GM12872 (cell line): ENCODE measurements around the gene MMAA.

Experiments
- TF ChIP-seq, protein P1 (sequence below): IDR thresholded peaks from 3 replicates; pipeline ENCODE4 v1.5.1; 2011; ENCODE audit warnings: low read depth, mild to moderate bottlenecking, low read length, moderate library complexity; ENCODE audit not compliant: insufficient read depth

The MMAA gene

DNA sequence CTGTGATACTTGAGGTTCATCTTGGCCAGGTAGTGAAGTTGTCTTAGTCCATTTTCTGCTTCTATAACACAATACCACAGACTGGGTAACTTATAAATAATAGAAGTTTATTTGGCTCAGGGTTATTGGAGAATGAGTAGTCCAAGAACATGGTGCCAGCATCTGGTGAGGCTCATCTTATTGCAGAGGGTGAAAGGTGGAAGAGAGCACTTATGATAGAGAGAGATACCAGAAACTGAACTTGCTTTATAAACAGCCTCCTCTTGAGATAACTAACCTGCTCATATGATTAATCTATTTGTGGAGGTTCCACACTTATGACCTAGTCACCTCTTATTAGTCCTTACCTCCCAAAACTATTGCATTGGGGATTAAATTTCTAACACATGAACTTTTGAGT, 62.3 kb downstream of the MMAA start:
- TF ChIP-seq, protein P1, sequence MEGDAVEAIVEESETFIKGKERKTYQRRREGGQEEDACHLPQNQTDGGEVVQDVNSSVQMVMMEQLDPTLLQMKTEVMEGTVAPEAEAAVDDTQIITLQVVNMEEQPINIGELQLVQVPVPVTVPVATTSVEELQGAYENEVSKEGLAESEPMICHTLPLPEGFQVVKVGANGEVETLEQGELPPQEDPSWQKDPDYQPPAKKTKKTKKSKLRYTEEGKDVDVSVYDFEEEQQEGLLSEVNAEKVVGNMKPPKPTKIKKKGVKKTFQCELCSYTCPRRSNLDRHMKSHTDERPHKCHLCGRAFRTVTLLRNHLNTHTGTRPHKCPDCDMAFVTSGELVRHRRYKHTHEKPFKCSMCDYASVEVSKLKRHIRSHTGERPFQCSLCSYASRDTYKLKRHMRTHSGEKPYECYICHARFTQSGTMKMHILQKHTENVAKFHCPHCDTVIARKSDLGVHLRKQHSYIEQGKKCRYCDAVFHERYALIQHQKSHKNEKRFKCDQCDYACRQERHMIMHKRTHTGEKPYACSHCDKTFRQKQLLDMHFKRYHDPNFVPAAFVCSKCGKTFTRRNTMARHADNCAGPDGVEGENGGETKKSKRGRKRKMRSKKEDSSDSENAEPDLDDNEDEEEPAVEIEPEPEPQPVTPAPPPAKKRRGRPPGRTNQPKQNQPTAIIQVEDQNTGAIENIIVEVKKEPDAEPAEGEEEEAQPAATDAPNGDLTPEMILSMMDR = no peak

DNA sequence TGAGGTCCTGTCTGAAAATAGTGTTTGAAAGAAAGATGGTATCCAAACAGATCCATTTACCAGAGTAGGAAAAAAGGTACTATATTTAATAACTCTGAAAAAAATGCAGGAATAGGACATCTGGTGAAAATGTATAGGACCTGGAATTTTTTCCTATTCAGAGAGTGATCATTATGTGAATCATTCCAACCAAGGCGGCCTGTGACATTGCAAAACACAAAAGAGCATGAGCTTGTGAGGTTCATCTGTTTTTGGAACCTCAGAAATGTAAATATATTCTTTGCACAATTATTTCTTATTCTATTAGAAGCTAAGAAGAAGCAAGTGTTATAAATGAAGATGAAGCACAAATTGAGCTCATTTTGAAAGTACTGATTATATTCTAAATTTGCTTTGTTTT, 62.8 kb downstream of the MMAA start:
- TF ChIP-seq, protein P1 = no peak

DNA sequence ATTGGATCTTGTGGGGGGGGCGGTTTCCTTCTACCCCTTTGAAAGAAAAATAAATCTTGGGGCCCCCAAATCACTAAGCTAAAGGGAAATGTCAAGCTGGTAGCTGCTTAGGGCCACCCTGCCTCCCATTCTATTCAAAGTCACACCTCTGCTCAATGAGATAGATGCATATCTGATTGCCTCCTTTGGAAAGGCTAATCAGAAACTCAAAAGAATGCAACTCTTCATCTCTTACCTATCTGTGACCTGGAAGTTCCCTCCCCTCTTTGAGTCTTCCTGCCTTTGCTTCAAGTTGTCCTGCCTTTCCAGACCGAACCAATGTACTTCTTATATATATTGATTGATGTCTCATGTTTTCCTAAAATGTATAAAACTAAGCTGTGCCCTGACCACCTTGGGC, 67.8 kb downstream of the MMAA start:
- TF ChIP-seq, protein P1 = no peak

DNA sequence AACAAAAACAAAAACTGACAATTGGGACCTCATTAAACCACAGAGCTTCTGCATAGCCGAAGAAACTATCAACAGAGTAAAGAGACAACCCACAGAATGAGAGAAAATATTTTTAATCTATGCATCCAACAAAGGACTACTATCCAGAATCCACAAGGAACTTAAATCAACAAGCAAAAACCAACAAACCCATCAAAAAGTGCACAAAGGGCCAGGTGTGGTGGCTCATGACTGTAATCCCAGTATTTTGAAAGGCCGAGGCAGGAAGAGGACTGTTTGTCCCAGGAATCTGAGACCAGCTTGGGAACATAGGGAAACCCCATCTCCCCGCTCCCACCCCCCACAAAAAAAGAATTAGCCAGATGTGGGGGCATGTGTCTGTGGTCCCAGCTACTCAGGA, 71.4 kb downstream of the MMAA start:
- TF ChIP-seq, protein P1 = no peak

DNA sequence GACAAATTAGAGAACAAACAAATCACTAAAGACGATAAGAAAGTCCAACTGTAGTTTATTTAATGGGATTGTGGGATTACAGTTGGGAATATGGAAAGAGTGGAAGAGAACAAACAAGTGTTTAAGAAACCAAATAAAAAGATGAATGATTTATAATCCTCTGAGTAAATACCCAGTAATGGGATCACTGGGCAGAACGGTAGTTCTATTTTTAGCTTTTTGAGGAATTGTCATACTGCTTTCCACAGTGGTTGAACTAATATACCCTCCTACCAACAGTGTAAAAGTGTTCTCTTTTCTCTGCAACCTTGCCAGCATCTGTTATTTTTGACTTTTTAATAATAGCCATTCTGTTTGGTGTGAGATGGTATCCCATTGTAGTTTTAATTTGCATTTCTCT, 75.7 kb downstream of the MMAA start:
- TF ChIP-seq, protein P1 = no peak

DNA sequence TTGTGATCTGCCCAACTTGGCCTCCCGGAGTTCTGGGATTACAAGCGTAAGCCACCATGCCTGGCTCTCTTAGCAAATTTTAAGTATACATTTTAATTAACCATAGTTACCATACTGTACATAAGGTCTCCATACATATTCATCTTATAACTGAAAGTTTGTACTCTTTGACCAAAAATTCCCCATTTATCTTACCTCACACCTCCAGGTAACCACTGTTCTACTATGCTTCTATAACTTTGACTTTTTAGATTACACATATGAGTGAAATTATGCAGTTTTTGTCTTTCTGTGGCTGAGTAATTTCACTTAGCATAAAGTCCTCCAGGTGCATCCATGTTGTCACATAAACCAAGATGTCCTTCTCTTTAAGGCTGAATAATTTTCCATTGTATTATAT, 78.1 kb downstream of the MMAA start:
- TF ChIP-seq, protein P1 = no peak

DNA sequence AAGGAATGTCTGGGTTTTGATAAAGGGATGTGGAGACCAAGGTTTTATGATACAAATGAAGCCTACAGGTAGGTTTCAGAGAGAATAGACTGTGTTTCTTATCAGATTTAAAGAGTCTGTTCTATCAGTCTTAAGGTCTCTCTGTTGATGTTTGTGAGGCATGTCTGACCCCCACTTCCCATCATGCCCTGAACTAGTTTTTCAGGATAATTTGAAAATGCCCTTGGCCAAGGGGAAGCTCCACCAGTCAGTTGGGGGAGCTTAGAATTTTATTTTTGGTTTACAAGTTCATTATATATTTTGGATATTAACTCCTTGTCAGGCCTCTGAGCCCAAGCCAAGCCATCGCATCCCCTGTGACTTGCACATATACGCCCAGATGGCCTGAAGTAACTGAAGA, 79.3 kb downstream of the MMAA start:
- TF ChIP-seq, protein P1 = no peak
